ENCODE measurements around the gene DLG2.
A peak's percentile ranks its signal among the peaks of the same experiment; 100 is the strongest.

The DLG2 gene

DNA sequence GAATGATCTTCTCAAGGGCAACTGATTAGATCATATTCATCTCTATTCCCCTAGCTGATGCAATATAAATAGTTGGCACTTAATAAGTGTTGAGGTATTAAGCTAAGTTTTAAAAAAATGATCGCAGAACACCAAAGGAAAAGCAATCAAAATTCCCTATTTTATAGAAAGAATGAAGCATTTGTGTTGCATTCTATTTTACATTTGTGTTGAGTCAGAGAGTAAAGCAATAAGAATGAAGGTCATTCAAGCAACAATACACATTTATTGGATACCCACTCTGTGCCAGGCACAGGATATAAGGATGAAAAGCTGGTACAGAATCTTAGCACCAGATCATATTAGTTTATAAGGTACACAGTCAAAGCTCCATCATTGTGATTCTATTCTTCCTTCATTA lies 1654.6 kb downstream of the DLG2 start:
- in situ Hi-C loops (cut with HindIII; ENCODE audit: low sequenced_read_pairs), result no loop called here
- TF ChIP-seq, protein P1, sequence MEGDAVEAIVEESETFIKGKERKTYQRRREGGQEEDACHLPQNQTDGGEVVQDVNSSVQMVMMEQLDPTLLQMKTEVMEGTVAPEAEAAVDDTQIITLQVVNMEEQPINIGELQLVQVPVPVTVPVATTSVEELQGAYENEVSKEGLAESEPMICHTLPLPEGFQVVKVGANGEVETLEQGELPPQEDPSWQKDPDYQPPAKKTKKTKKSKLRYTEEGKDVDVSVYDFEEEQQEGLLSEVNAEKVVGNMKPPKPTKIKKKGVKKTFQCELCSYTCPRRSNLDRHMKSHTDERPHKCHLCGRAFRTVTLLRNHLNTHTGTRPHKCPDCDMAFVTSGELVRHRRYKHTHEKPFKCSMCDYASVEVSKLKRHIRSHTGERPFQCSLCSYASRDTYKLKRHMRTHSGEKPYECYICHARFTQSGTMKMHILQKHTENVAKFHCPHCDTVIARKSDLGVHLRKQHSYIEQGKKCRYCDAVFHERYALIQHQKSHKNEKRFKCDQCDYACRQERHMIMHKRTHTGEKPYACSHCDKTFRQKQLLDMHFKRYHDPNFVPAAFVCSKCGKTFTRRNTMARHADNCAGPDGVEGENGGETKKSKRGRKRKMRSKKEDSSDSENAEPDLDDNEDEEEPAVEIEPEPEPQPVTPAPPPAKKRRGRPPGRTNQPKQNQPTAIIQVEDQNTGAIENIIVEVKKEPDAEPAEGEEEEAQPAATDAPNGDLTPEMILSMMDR (IDR thresholded peaks at IDR 0.05; ENCODE audit: low read depth, low read length), result no peak
- no peak overlapping the region for H3K4me3 ChIP-seq (ENCODE audit: low read depth, low read length)
- no peak for DNase-seq (ENCODE audit: low read depth, low spot score)

DNA sequence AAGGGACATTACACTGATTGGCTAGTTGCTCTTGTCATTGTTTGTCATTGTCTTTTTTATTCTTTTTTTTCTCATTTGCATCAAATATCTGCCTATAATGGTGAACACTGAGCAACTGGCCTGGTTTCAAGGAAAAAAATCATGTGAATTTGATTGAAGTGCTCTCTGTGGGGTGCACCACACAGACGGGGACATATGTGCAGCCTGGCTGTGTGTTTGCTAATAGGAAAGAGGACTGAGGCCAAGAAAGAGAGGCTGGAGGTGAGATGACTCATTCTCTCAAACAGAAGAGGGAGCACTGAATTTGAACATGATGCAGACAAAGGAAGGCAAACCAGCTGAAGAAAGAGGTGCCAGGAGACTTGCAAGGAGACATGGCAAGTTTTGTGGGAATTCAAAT lies 1656.1 kb downstream of the DLG2 start:
- TF ChIP-seq, protein P1 (IDR thresholded peaks at IDR 0.05; ENCODE audit: low read depth, low read length), result no peak
- in situ Hi-C loops (cut with HindIII; ENCODE audit: low sequenced_read_pairs), result no loop called here
- peak; percentile 59 for DNase-seq (ENCODE audit: low read depth, low spot score)
- H3K4me3 ChIP-seq (ENCODE audit: low read depth, low read length), result no peak overlapping the region

DNA sequence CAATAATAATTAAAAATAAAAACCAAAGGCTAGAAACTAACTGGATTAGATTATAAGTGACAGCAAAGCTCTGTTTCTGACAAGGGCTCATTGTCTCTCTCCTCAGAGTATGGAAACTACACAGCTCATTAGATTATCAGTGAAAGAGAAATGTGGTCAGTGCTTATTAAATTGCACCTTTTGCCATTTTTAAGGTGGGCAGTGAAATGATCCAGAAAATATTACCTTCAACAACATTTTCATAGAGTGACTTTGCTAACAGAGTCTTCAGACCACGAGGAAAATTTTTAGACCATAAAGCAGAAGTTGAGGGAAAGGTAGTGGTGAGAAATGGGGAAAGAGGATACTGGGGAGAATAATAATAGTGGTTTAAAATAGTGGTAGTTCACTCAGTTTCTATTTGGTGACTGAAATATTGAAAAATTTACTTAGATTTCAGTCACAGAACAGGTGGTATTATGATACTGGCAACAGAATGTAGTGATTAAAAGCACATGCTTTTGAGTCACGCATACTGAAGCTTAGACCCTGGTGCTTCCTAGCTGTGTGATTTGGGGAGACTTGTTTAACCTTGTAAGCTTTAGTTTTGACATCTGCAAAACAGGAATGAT lies 1657.0 kb downstream of the DLG2 start:
- in situ Hi-C loops (cut with HindIII; ENCODE audit: low sequenced_read_pairs), result no loop called here
- no peak overlapping the region for H3K4me3 ChIP-seq (ENCODE audit: low read depth, low read length)
- TF ChIP-seq, protein P1 (IDR thresholded peaks at IDR 0.05; ENCODE audit: low read depth, low read length), result no peak
- DNase-seq (ENCODE audit: low read depth, low spot score), result no peak

DNA sequence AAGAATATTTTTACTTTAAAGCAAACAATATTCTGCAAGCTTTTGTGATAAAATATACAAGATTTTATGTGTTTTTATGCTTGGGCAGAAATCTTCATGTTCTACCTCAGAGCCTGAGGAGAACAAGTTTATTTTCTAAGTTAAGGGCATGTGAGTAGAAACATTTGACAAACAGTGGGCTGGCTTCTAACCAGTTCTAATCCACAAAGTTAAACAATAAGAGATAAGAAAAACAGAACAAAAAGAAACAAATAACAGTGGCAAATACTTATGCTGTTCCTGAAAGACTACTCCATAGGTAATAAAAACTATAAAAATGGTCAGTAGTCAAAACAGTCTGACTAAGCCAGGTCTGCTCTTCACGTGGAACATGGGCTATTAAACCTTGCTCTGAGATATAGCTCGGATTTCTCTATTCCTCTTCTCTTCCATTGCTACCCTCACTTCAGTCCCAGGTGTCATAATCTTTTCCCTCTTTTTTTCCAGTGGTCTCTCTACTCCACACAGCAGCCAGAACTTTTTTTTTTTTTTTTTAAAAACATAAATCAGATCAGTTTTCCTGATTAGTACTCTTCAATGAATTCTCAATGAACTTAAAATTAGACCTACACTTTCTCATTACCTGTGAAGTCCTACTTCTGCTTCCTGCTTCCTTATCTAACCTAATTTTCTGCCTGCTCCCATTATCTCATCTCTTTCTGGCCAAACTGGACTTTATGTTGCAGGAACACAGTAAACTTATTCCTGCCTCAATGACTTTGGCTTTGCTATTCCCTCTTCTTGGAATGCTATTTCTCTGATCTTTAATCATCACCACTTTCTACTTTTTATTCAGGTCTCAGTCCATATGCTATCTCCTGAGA lies 1669.9 kb downstream of the DLG2 start:
- TF ChIP-seq, protein P1 (IDR thresholded peaks at IDR 0.05; ENCODE audit: low read depth, low read length), result no peak
- H3K4me3 ChIP-seq (ENCODE audit: low read depth, low read length), result no peak overlapping the region
- peak; percentile 6 for DNase-seq (ENCODE audit: low read depth, low spot score)
- in situ Hi-C loops (cut with HindIII; ENCODE audit: low sequenced_read_pairs), result no loop called here

DNA sequence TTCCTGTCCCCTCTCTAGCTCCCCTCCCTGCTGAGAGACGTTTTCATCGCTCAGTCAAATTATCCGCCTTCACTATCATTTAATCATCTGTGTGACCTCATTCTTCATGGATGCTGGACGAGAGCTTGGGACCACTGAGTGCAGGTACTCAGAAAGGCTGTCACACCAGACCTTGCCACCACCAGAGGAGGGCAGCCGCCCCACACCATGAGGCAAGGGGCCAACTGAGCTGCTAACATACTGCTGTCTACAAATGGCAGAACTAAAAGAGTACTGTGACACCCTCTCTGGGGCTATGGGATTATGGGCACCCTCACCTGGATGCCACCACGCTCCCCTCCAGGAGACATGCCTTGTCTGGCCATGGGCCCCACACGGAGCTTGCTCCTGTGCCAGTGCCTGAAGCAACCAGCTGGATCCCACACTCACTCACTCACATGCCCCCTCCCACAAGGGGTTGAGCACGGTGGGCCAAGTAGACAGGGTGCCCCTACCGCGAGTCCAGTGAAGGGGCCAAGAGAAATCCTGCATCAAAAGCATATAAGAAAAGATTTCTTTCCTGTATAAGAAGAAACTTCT lies 1670.9 kb downstream of the DLG2 start:
- TF ChIP-seq, protein P1 (IDR thresholded peaks at IDR 0.05; ENCODE audit: low read depth, low read length), result no peak
- in situ Hi-C loops (cut with HindIII; ENCODE audit: low sequenced_read_pairs), result no loop called here
- no peak overlapping the region for H3K4me3 ChIP-seq (ENCODE audit: low read depth, low read length)
- no peak for DNase-seq (ENCODE audit: low read depth, low spot score)

DNA sequence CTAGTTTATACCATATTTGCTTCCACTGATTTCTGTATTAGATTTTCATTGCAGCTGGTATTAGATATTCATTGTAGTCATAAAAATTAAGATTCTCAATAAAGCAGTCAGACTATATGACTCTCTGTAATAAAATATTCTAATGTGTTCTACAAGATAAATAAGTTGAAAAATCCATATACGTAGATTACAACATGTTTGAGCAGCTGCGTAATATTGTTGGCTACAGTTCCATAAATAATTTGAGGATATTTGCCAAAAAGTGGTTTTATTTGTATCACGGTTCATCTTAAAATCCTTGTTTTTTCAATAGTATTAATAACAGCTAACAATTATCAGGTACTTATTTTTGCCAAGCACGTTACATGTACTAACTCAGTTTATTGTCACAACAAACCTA lies 1672.4 kb downstream of the DLG2 start:
- TF ChIP-seq, protein P1 (IDR thresholded peaks at IDR 0.05; ENCODE audit: low read depth, low read length), result no peak
- in situ Hi-C loops (cut with HindIII; ENCODE audit: low sequenced_read_pairs), result no loop called here
- no peak overlapping the region for H3K4me3 ChIP-seq (ENCODE audit: low read depth, low read length)

More for the DNA sequence above, 1672.4 kb downstream of the DLG2 start:
- DNase-seq (ENCODE audit: low read depth, low spot score), result no peak

All from astrocyte of the spinal cord (primary cell).